Activated CD8-positive, alpha-beta memory T cell treated with anti-CD3 and anti-CD28 coated beads for 36 hours (primary cell): ENCODE results near the gene ACLY. TPM values are rescaled to one million over a fixed set of nuclear protein-coding genes. Genes with fewer than 3 reads are reported as not detected.
"Not testable (repeated sequence)": the region's sequence is repeated elsewhere in the genome, so short reads cannot be mapped to it uniquely, and the experiment has no call there.

Experiments
- CTCF ChIA-PET: fragments of 350-600 bp; sonication (Branson Sonifier 250); formaldehyde crosslinking; loops from one replicate; lab custom pipeline; 2021; ENCODE audit warnings: antibody characterized with exemption; lab: Charles Lee
- POLR2A ChIA-PET: fragments of 350-600 bp; sonication (Branson Sonifier 250); formaldehyde crosslinking; loops from one replicate; lab custom pipeline; 2021; ENCODE audit warnings: antibody characterized with exemption; lab: Charles Lee
- total RNA-seq, 2 experiments: library from RNA; stranded (reverse); gene quantifications; one replicate each; pipeline ENCODE4 v1.2.3, GENCODE V29; 2021

Gene ACLY
- total RNA-seq, 2 experiments from 2014 or later: 204 to 215 TPM

- ChIA-PET POLR2A (interaction anchor here (0.6 to 2.5 kb wide), 9 partner anchors 10 to 734 kb away, joined by 3 to 8 read pairs (median 5); partner anchors contain the start of genes ACLY, CNP, EIF1 and P3H4), CTCF (interaction anchor here (0.6 to 2.1 kb wide), 4 partner anchors 9 to 97 kb away, joined by 3 to 7 read pairs (median 5); partner anchors contain the start of gene ACLY)
Observed at GRCh38 chr17:41864836-41865595, 53.7 kb downstream of the ACLY start, which contains the start of gene KLHL11. TSS of gene KLHL11 (minus strand) at chr17:41865423. CDS start at chr17:41865370, 53 bp downstream.

- POLR2A ChIA-PET: interaction anchor here (0.6 to 2.5 kb wide), 8 partner anchors 10 to 256 kb away, joined by 3 to 8 read pairs (median 6); partner anchors contain the start of genes ACLY, CNP and EIF1
- CTCF ChIA-PET: interaction anchor here (0.6 to 2.1 kb wide), 3 partner anchors 9 to 98 kb away, joined by 3 to 7 read pairs (median 7); no protein-coding TSS in a partner anchor
Observed at GRCh38 chr17:41864498-41864835, 54.3 kb downstream of the ACLY start.

- POLR2A ChIA-PET: interaction anchor here (1.3 to 2.5 kb wide), 2 partner anchors 15 to 174 kb away, joined by 5 to 6 read pairs; no protein-coding TSS in a partner anchor
- CTCF ChIA-PET: interaction anchor here (1.1 kb wide), 1 partner anchor 126 kb away, joined by 3 read pairs; no protein-coding TSS in a partner anchor
Observed at GRCh38 chr17:41863074-41863848, 55.5 kb downstream of the ACLY start.

GRCh38 chr17:41860254-41860931 lies 58.4 kb downstream of the ACLY start:
- POLR2A ChIA-PET: no interaction called here
- CTCF ChIA-PET: interaction anchor here (0.7 to 0.8 kb wide), 2 partner anchors 74 to 164 kb away, joined by 3 to 4 read pairs; partner anchors contain the start of gene JUP

GRCh38 chr17:41851382-41851781 lies 67.4 kb downstream of the ACLY start:
- POLR2A ChIA-PET, CTCF ChIA-PET: not testable (repeated sequence)

- POLR2A ChIA-PET: no interaction called here
- CTCF ChIA-PET: interaction anchor here (1.0 kb wide), 1 partner anchor 12 kb away, joined by 4 read pairs; no protein-coding TSS in a partner anchor
Observed at GRCh38 chr17:41849251-41849990, 69.3 kb downstream of the ACLY start.

- POLR2A ChIA-PET: interaction anchor here (1.6 kb wide), 1 partner anchor 16 kb away, joined by 5 read pairs; the partner anchor contains the start of gene KLHL11
- CTCF ChIA-PET: interaction anchor here (1.0 to 1.4 kb wide), 2 partner anchors 13 to 47 kb away, joined by 4 to 5 read pairs; no protein-coding TSS in a partner anchor
Observed at GRCh38 chr17:41848788-41849187, 70.0 kb downstream of the ACLY start.

GRCh38 chr17:41844971-41845370 lies 73.8 kb downstream of the ACLY start:
- POLR2A ChIA-PET: no interaction called here

GRCh38 chr17:41840781-41841180 lies 78.0 kb downstream of the ACLY start:
- POLR2A ChIA-PET, CTCF ChIA-PET: not testable (repeated sequence)

More at GRCh38 chr17:41844971-41845370, 73.8 kb downstream of the ACLY start:
- CTCF ChIA-PET: no interaction called here

- POLR2A ChIA-PET, CTCF ChIA-PET: not testable (repeated sequence)
Observed at GRCh38 chr17:41839448-41839847, 79.3 kb downstream of the ACLY start.

GRCh38 chr17:41837761-41838538 lies 80.8 kb downstream of the ACLY start, which contains the start of gene KLHL10:
TSS of gene KLHL10 (plus strand) at chr17:41837825. CDS start at chr17:41837933, 108 bp downstream.
- CTCF ChIA-PET: interaction anchor here (1.0 kb wide), 1 partner anchor 37 kb away, joined by 5 read pairs; no protein-coding TSS in a partner anchor

GRCh38 chr17:41836550-41837196 lies 82.1 kb downstream of the ACLY start:
- ChIA-PET POLR2A (no interaction called here), CTCF (interaction anchor here (1.4 kb wide), 1 partner anchor 73 kb away, joined by 3 read pairs; no protein-coding TSS in a partner anchor)

More at GRCh38 chr17:41837761-41838538, 80.8 kb downstream of the ACLY start, which contains the start of gene KLHL10:
- POLR2A ChIA-PET: interaction anchor here (0.7 kb wide), 1 partner anchor 21 kb away, joined by 4 read pairs; no protein-coding TSS in a partner anchor

- POLR2A ChIA-PET: no interaction called here
- CTCF ChIA-PET: interaction anchor here (0.6 to 1.8 kb wide), 3 partner anchors 25 to 103 kb away, joined by 3 to 7 read pairs (median 4); partner anchors contain the start of gene P3H4
Observed at GRCh38 chr17:41835800-41836549, 82.8 kb downstream of the ACLY start, which contains the start of gene NT5C3B. TSS of gene NT5C3B (minus strand) at chr17:41836232. CDS start at chr17:41836193, 39 bp downstream.

- ChIA-PET POLR2A (interaction anchor here (0.9 kb wide), 1 partner anchor 33 kb away, joined by 3 read pairs; no protein-coding TSS in a partner anchor), CTCF (interaction anchor here (0.5 to 1.8 kb wide), 7 partner anchors 22 to 1851 kb away, joined by 3 to 7 read pairs (median 3); partner anchors contain the start of gene P3H4)
Observed at GRCh38 chr17:41835214-41835799, 83.4 kb downstream of the ACLY start.

GRCh38 chr17:41829961-41830360 lies 88.8 kb downstream of the ACLY start:
- CTCF ChIA-PET: interaction anchor here (1.4 to 1.8 kb wide), 2 partner anchors 28 to 79 kb away, joined by 3 to 5 read pairs; no protein-coding TSS in a partner anchor
- POLR2A ChIA-PET: not testable (repeated sequence)
